Measurements from ENCODE around the gene SLC41A1.

Gene SLC41A1

DNA sequence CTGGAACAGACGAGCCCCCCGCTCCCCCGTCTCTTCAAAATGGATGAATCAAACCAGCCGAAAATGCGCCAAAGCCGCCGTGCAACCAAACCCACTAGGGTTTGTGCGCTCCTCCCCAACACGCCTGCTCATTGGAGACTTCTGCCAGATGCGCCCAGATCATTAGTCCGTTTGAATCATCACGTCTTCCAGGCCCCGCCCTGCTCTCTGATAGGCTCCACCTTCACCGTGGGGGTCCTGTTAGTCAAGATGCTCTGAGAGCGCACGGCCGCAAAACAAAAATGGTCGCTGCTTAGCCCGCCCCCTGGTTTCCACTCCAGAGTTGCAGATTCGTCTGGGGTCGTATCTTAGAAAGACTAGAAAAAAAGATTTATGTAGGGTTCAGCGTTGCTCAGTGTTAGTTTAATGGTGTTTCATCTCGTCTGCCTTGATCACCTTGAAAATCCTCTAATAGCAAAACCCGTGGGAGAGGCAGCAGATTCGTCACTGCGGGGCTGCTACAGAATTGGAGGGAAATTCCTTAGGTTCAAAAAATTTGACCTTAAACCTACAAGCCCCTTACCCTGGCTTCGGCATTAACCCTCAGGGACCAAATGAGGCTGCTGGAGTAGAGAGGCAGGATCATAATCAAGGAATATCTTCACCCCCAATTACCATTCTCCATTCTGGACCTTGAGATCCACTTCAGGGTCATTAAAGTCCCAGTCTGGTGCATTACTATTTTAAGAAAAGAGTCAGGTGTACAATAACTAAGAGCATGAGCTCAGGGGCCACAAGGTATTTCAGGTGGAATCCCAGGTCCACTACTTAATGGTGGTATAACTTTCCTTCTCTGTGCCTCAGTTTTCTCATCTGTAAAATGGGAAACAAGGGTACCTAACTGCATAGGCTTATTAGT, 62.6 kb downstream of the SLC41A1 start, which contains the start of gene NUCKS1:
NUCKS1 (minus strand) TSS at position 45 of the 898 bp plus-strand sequence. CDS start 209 bp downstream, outside the sequence.
- H3K4me3 ChIP-seq (ENCODE audit: control insufficient read depth, low read depth, low read length): peak within 1 kb of the TSS; percentile 81
- TF ChIP-seq, protein P1, sequence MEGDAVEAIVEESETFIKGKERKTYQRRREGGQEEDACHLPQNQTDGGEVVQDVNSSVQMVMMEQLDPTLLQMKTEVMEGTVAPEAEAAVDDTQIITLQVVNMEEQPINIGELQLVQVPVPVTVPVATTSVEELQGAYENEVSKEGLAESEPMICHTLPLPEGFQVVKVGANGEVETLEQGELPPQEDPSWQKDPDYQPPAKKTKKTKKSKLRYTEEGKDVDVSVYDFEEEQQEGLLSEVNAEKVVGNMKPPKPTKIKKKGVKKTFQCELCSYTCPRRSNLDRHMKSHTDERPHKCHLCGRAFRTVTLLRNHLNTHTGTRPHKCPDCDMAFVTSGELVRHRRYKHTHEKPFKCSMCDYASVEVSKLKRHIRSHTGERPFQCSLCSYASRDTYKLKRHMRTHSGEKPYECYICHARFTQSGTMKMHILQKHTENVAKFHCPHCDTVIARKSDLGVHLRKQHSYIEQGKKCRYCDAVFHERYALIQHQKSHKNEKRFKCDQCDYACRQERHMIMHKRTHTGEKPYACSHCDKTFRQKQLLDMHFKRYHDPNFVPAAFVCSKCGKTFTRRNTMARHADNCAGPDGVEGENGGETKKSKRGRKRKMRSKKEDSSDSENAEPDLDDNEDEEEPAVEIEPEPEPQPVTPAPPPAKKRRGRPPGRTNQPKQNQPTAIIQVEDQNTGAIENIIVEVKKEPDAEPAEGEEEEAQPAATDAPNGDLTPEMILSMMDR (conservative IDR thresholded peaks at IDR 0.05; ENCODE audit: control insufficient read depth, insufficient read depth, low read depth, low read length): peak; percentile 8
- peak; percentile 99 for DNase-seq (ENCODE audit: low read depth)

DNA sequence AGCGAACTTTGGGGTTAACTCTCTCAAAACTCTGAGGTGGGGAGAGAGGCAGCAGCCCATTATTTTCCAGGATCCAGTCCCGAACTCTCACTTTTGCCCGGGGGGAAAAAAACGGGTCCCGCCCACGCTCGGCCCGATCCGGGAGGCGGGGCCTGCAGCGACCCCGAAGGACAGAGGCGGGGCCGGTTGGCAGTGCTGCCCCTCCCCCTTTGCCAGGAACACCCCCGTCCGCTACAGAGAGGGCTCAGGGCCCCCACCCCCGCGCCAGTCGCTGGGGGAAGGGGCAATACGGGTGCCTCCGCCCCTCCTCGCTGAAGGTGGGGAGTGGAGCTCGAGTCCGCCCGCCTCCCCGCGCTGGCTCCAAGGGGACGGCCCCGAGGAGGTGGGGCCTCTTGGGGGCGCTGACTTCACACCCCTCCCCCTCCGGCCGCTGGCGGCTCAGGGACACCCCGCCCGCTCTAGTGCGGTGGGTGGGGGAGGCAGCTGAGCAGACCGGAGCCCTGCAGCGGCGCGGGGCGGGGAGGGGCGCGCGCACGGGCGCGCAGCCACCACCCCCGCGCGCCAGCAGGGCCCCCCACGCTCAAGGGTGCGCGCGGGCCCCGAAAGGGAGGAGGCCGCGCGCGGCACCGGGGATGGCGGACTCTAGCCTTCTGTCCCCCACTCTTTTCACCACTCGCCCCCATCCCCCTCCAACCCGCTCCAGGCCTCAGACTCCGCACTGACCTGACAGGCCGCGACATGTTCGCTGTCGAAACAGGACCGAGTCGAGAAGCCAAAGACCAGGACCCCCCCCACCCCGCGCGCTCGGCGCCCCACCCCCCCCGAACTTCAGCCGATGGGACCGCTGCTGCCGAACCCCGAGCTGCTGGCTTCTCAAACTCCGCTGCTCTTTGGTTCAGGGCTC, 63.5 kb downstream of the SLC41A1 start:
- DNase-seq (ENCODE audit: low read depth): peak; percentile 94
- TF ChIP-seq, protein P1 (conservative IDR thresholded peaks at IDR 0.05; ENCODE audit: control insufficient read depth, insufficient read depth, low read depth, low read length): no peak
- peak overlapping the region; percentile 81 for H3K4me3 ChIP-seq (ENCODE audit: control insufficient read depth, low read depth, low read length)

DNA sequence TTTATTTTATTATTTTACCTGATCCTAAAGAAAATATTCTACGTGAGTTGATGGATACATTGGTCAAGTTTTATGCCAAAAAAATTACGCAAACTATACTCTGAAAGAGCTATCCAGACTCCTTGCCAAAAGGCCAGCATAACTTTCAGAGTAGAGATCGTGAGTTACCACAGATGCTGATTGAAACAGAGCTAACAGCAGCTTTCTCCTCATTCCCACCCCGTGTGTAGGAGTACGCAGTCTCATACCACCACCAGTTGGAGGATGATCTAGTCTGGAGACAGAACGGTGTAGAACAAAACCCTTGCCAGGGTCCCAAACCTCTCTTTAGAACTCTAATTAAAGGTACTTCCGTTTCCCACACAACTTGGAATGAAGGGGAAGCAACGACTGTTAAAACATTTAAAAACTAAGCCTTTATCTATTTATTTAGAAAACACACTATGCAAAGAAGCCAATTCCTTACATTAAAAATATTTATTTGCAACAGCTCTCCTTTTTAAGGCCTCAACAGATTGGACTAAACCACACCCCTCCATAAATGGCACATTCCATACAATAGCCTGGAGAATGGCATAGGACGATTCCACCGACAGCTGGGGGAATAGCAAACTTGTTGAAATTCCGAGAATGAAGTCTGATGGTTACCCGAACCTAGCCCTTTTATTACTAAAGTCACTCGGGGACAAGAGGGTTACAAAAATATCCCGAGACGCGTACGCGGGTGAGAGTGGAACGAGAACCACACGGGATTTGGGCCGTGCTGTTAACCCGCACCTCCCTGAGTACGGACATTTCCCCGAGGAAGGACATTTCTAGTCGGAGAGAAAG, 64.4 kb downstream of the SLC41A1 start:
- TF ChIP-seq, protein P1 (conservative IDR thresholded peaks at IDR 0.05; ENCODE audit: control insufficient read depth, insufficient read depth, low read depth, low read length): no peak

DNA sequence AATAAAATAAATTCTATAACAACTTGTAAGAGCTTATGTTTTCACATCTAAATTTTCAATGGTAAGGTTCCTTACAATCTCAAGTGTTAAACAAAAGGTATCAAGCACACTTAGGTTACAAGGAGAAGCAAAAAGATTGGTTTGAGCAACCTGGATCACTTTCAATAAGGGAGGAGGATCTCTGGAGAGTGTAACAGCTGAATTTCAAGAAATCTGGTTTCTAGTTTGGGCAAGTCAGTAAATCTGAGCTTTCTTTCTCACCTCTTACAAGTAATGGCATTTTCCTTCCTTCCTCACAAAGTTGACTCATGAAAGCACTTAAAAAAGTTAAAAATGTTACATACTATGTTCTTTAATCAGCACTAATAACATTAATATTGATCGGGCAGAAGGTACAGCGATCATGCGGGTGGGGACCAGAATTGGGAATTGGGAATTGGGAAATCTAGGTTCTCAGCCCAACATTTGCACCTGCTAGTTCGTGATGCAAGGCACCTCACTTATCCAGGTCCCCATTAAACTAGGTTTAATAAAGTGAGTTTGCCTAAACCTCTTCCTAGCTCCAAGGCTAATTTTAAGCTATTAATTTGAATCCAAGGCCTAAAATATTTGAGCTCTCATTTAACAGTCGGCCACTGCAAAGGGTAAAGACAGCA, 66.1 kb downstream of the SLC41A1 start:
- TF ChIP-seq, protein P1 (conservative IDR thresholded peaks at IDR 0.05; ENCODE audit: control insufficient read depth, insufficient read depth, low read depth, low read length): no peak
- peak overlapping the region; percentile 81 for H3K4me3 ChIP-seq (ENCODE audit: control insufficient read depth, low read depth, low read length)
- DNase-seq (ENCODE audit: low read depth): no peak

More for the DNA sequence above, 64.4 kb downstream of the SLC41A1 start:
- H3K4me3 ChIP-seq (ENCODE audit: control insufficient read depth, low read depth, low read length): peak overlapping the region; percentile 81
- peak; percentile 80 for DNase-seq (ENCODE audit: low read depth)

DNA sequence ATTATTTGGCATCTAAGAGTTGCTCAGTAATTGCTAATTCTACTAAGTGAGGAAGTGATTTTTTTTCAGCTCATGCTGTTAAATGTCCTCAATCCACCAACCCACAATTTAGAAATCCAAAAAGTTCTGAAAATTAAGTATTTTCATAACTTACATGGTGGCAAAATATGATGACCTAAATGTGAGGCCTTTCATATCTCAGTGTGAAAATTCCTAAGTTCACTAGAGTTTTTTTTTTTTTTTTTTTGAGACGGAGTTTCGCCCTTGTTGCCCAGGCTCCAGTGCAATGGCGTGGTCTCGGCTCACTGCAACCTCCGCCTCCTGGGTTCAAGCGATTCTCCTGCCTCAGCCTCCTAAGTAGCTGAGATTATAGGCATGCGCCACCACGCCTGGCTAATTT, 68.6 kb downstream of the SLC41A1 start:
- TF ChIP-seq, protein P1 (conservative IDR thresholded peaks at IDR 0.05; ENCODE audit: control insufficient read depth, insufficient read depth, low read depth, low read length): no peak
- DNase-seq (ENCODE audit: low read depth): no peak
- no peak overlapping the region for H3K4me3 ChIP-seq (ENCODE audit: control insufficient read depth, low read depth, low read length)
